Measurements from ENCODE around the gene TMEM169.

DNA sequence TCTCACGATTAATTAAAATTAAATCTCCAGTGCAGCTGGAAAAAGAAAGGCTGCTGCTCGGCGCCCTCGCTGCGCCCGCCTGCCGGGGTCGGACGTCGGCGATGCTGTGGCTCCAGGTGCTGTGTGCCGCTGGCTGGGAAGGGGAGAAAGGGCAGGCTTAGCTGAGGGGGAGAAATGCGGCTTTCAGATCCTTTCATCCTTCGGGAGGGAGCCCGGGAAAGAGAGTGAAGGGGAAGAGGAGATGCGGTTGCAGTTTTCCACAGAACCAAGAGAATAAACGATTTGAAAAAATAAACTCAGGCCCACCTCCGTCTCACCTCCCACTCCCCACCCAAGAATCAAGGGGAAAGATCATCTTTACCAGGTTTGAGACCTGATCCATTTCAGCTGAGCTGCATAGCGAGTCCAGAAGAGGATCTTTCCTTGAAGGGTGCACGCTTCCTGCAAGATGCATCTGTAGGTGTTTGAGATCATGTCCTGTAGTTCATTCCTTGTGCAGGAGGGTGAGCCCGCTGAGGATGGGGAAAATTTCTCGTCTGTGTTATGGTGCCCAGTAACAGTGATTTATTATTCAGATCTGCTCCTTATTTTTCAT is 495 bp downstream of the TMEM169 start:
- TF ChIP-seq, protein P1, sequence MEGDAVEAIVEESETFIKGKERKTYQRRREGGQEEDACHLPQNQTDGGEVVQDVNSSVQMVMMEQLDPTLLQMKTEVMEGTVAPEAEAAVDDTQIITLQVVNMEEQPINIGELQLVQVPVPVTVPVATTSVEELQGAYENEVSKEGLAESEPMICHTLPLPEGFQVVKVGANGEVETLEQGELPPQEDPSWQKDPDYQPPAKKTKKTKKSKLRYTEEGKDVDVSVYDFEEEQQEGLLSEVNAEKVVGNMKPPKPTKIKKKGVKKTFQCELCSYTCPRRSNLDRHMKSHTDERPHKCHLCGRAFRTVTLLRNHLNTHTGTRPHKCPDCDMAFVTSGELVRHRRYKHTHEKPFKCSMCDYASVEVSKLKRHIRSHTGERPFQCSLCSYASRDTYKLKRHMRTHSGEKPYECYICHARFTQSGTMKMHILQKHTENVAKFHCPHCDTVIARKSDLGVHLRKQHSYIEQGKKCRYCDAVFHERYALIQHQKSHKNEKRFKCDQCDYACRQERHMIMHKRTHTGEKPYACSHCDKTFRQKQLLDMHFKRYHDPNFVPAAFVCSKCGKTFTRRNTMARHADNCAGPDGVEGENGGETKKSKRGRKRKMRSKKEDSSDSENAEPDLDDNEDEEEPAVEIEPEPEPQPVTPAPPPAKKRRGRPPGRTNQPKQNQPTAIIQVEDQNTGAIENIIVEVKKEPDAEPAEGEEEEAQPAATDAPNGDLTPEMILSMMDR (IDR thresholded peaks at IDR 0.05): no peak
- TF ChIP-seq EP300 (IDR thresholded peaks at IDR 0.05) (no peak), POLR2A (IDR thresholded peaks at IDR 0.05) (no peak), POLR2AphosphoS5 (IDR thresholded peaks at IDR 0.05) (no peak)
